Endothelial cell (in vitro differentiated cells): ENCODE data around the gene REX1BD. TPM values are rescaled to one million over a fixed set of nuclear protein-coding genes. Genes with fewer than 3 reads are reported as not detected.

Source experiments
- DNase-seq: peaks from one replicate; pipeline ENCODE4 v3.0.0; 2021; ENCODE audit warnings: low spot score
- H3K27ac Mint-ChIP-seq: one replicate; pipeline ENCODE4 v1.8.0; 2021; ENCODE audit warnings: mixed read lengths, inconsistent platforms; ENCODE audit not compliant: unreplicated experiment
- H3K27me3 Mint-ChIP-seq: one replicate; pipeline ENCODE4 v1.8.0; 2021; ENCODE audit warnings: mild to moderate bottlenecking, moderate library complexity, mixed read lengths, inconsistent platforms; ENCODE audit not compliant: unreplicated experiment
- H3K36me3 Mint-ChIP-seq: one replicate; pipeline ENCODE4 v1.8.0; 2021; ENCODE audit warnings: mild to moderate bottlenecking, low read depth, mixed read lengths, inconsistent platforms; ENCODE audit not compliant: unreplicated experiment
- H3K4me1 Mint-ChIP-seq: one replicate; pipeline ENCODE4 v1.8.0; 2021; ENCODE audit warnings: mild to moderate bottlenecking, mixed read lengths, inconsistent platforms; ENCODE audit not compliant: unreplicated experiment
- H3K4me3 Mint-ChIP-seq: one replicate; pipeline ENCODE4 v1.8.0; 2021; ENCODE audit warnings: mild to moderate bottlenecking, mixed read lengths, inconsistent platforms; ENCODE audit not compliant: unreplicated experiment
- H3K9me3 Mint-ChIP-seq: one replicate; pipeline ENCODE4 v1.8.0; 2021; ENCODE audit warnings: mixed read lengths, inconsistent platforms; ENCODE audit not compliant: unreplicated experiment
- CTCF ChIP-seq: fragments of 200-600 bp; sonication (generic); IDR thresholded peaks from one replicate; pipeline ENCODE4 v1.5.0; 2021; ENCODE audit warnings: antibody characterized with exemption; ENCODE audit not compliant: unreplicated experiment
- total RNA-seq: library from RNA; stranded (reverse); fragmentation: NEBNext Ultra II Directional; extraction: Animal tissue kit (Norgen Biotek cat#: 25700); gene quantifications from one replicate; pipeline ENCODE4 v1.2.1, GENCODE V29; 2021; ENCODE audit not compliant: unreplicated experiment

The REX1BD gene
- total RNA-seq, 1 donor from 2014 or later = 88.8 TPM

GRCh38 chr19:18594096-18594823 lies 5.7 kb downstream of the REX1BD start:
- H3K9me3 Mint-ChIP-seq = no peaks in the 10 kb centered on the region
- peaks cover 29% of the 10 kb centered on the region for H3K27me3 Mint-ChIP-seq
- peaks cover 3% of the 10 kb centered on the region for H3K36me3 Mint-ChIP-seq
- peak overlapping the region; percentile 63 for H3K4me3 Mint-ChIP-seq
- TF ChIP-seq CTCF = peak; percentile 90
- no peak overlapping the region for H3K27ac Mint-ChIP-seq
- H3K4me1 Mint-ChIP-seq = peaks cover 13% of the 10 kb centered on the region
- DNase-seq = peak; percentile 85

- Mint-ChIP-seq H3K4me1 (peaks cover 10% of the 10 kb centered on the region), H3K4me3 (peak overlapping the region; percentile 63), H3K9me3 (no peaks in the 10 kb centered on the region), H3K36me3 (peaks cover 3% of the 10 kb centered on the region), H3K27ac (no peak overlapping the region), H3K27me3 (peaks cover 29% of the 10 kb centered on the region)
- no peak for DNase-seq
- TF ChIP-seq CTCF = no peak
Observed at GRCh38 chr19:18594824-18595373, 6.3 kb downstream of the REX1BD start.

- peaks cover 28% of the 10 kb centered on the region for H3K27me3 Mint-ChIP-seq
- H3K4me3 Mint-ChIP-seq = no peak overlapping the region
- H3K4me1 Mint-ChIP-seq = peaks cover 7% of the 10 kb centered on the region
- peak overlapping the region; percentile 20 for H3K27ac Mint-ChIP-seq
- no peak for TF ChIP-seq CTCF
- no peaks in the 10 kb centered on the region for H3K9me3 Mint-ChIP-seq
- DNase-seq = no peak
- H3K36me3 Mint-ChIP-seq = peaks cover 3% of the 10 kb centered on the region
Observed at GRCh38 chr19:18595475-18595874, 6.9 kb downstream of the REX1BD start.

GRCh38 chr19:18596752-18597157 lies 8.2 kb downstream of the REX1BD start:
- no peaks in the 10 kb centered on the region for H3K36me3 Mint-ChIP-seq
- H3K9me3 Mint-ChIP-seq = no peaks in the 10 kb centered on the region
- peaks cover 32% of the 10 kb centered on the region for H3K27me3 Mint-ChIP-seq
- no peak overlapping the region for H3K27ac Mint-ChIP-seq
- DNase-seq = no peak
- no peak overlapping the region for H3K4me3 Mint-ChIP-seq
- H3K4me1 Mint-ChIP-seq = peaks cover 6% of the 10 kb centered on the region
- TF ChIP-seq CTCF = no peak
